OCI-LY1 (cell line): ENCODE measurements around the gene HECTD1.

ENCODE experiments used
- H2AFZ ChIP-seq: fragments of 200-600 bp; sonication (generic), shearing (Covaris generic); 2 replicates; pipeline ENCODE4 v1.6.0; 2014; ENCODE audit warnings: antibody characterized with exemption, mild to moderate bottlenecking, low read length
- H3F3A ChIP-seq: fragments of 200-600 bp; sonication (generic), shearing (Covaris generic); 2 replicates; pipeline ENCODE4 v1.6.0; 2014; ENCODE audit warnings: mild to moderate bottlenecking, antibody characterized with exemption, low read length, moderate library complexity; ENCODE audit not compliant: insufficient read depth
- H3K27ac ChIP-seq: fragments of 200-600 bp; sonication (generic); 2 replicates; pipeline ENCODE4 v1.5.1; 2014; ENCODE audit warnings: low read length, mixed run types, mild to moderate bottlenecking, low read depth; ENCODE audit not compliant: poor library complexity, severe bottlenecking
- H3K27me3 ChIP-seq: fragments of 200-600 bp; sonication (generic); 2 replicates; pipeline ENCODE4 v1.6.0; 2014; ENCODE audit warnings: antibody characterized with exemption, mild to moderate bottlenecking, low read length, moderate library complexity; ENCODE audit not compliant: insufficient read depth
- H3K36me3 ChIP-seq: fragments of 200-600 bp; sonication (generic); 2 replicates; pipeline ENCODE4 v1.6.1; 2014; ENCODE audit warnings: mild to moderate bottlenecking, antibody characterized with exemption, low read length, moderate library complexity, mixed read lengths; ENCODE audit not compliant: insufficient read depth
- H3K4me1 ChIP-seq: fragments of 200-600 bp; sonication (generic); 2 replicates; pipeline ENCODE4 v1.5.1; 2014; ENCODE audit warnings: mild to moderate bottlenecking, low read length, moderate library complexity; ENCODE audit not compliant: insufficient read depth, severe bottlenecking
- H3K4me2 ChIP-seq: fragments of 200-600 bp; sonication (generic), shearing (Covaris generic); 2 replicates; pipeline ENCODE4 v1.6.1; 2014; ENCODE audit warnings: low read length
- H3K4me3 ChIP-seq: fragments of 200-600 bp; sonication (generic); 2 replicates; pipeline ENCODE4 v1.5.1; 2014; ENCODE audit warnings: low read length, low read depth, mild to moderate bottlenecking, mixed read lengths; ENCODE audit not compliant: poor library complexity, severe bottlenecking
- H3K79me2 ChIP-seq: fragments of 200-600 bp; shearing (Covaris generic); 2 replicates; pipeline ENCODE4 v1.6.1; 2016; ENCODE audit warnings: mixed run types, low read length, mixed read lengths; ENCODE audit not compliant: insufficient read depth
- H3K9ac ChIP-seq: fragments of 200-600 bp; sonication (generic), shearing (Covaris generic); 2 replicates; pipeline ENCODE4 v1.6.1; 2014; ENCODE audit warnings: mild to moderate bottlenecking, low read length, mixed read lengths
- H3K9me2 ChIP-seq: fragments of 200-600 bp; sonication (generic), shearing (Covaris generic); 2 replicates; pipeline ENCODE4 v1.6.1; 2014; ENCODE audit warnings: low read depth, mild to moderate bottlenecking, low read length, mixed read lengths
- H3K9me3 ChIP-seq: fragments of 200-600 bp; shearing (Covaris generic); 2 replicates; pipeline ENCODE4 v1.6.1; 2014; ENCODE audit warnings: low read length, mixed read lengths
- H4K20me1 ChIP-seq: fragments of 200-600 bp; sonication (generic), shearing (Covaris generic); 2 replicates; pipeline ENCODE4 v1.6.0; 2016; ENCODE audit warnings: mild to moderate bottlenecking, low read length; ENCODE audit not compliant: insufficient read depth
- CTCF ChIP-seq: fragments of 200-600 bp; sonication (generic), shearing (Covaris generic); IDR thresholded peaks from 2 replicates; pipeline ENCODE4 v1.5.1; 2017; ENCODE audit warnings: mild to moderate bottlenecking, antibody characterized with exemption, low read length, moderate library complexity, mixed read lengths
- EZH2 ChIP-seq: fragments of 200-600 bp; sonication (generic), shearing (Covaris generic); IDR thresholded peaks from 2 replicates; pipeline ENCODE4 v1.8.0; 2017; ENCODE audit warnings: borderline replicate concordance, mixed run types, mild to moderate bottlenecking, antibody characterized with exemption, low read length, moderate library complexity, mixed read lengths

Gene HECTD1

DNA sequence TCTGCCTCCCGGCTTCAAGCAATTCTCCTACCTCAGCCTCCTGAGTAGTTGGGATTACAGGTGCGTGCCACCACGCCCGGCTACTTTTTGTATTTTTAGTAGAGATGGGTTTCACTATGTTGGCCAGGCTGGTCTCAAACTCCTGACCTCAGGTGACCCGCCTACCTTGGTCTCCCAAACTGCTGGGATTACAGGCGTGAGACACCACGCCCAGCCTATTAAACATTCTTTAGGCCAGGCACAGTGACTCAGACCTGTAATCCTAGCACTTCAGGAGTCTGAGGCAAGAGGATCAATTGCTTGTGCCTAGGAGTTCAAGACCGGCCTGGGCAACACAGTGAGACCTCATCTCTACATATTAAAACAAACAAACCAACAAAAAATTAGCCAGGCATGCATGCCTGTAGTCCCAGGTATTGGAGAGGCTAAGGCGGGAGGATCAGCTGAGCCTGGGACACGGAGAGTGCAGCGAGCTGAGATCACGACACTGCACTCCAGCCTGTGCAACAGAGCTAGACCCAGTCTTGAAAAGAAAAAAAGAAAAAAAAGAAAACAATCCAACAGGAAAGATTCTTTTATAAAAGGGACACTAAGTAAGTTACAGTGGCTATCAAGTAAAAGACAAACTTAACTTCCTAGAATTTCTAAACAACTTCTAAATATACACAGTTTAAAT is 70.2 kb downstream of the HECTD1 start:
- Histone ChIP-seq H3K9me2 (no peaks in the 10 kb centered on the region), H3K79me2 (no peaks in the 10 kb centered on the region), H3K9me3 (no peaks in the 10 kb centered on the region), H3K27me3 (no peaks in the 10 kb centered on the region), H3K36me3 (peaks cover 86% of the 10 kb centered on the region), H3K4me1 (no peaks in the 10 kb centered on the region), H2AFZ (no peak overlapping the region), H3K9ac (no peak overlapping the region), H4K20me1 (no peaks in the 10 kb centered on the region), H3K27ac (no peak overlapping the region), H3K4me3 (no peak overlapping the region), H3F3A (no peaks in the 10 kb centered on the region), H3K4me2 (no peak overlapping the region)
- TF ChIP-seq CTCF (no peak), EZH2 (no peak)

GRCh38 chr14:31133133-31133532 is 74.5 kb downstream of the HECTD1 start:
- Histone ChIP-seq H3F3A (no peaks in the 10 kb centered on the region), H3K4me3 (no peak overlapping the region), H2AFZ (no peak overlapping the region), H3K4me1 (peaks cover 11% of the 10 kb centered on the region), H3K9me2 (no peaks in the 10 kb centered on the region), H4K20me1 (no peaks in the 10 kb centered on the region), H3K27ac (no peak overlapping the region), H3K4me2 (no peak overlapping the region), H3K36me3 (peaks cover 85% of the 10 kb centered on the region), H3K9me3 (no peaks in the 10 kb centered on the region), H3K27me3 (no peaks in the 10 kb centered on the region), H3K9ac (no peak overlapping the region), H3K79me2 (no peaks in the 10 kb centered on the region)
- TF ChIP-seq EZH2 (no peak), CTCF (no peak)

DNA sequence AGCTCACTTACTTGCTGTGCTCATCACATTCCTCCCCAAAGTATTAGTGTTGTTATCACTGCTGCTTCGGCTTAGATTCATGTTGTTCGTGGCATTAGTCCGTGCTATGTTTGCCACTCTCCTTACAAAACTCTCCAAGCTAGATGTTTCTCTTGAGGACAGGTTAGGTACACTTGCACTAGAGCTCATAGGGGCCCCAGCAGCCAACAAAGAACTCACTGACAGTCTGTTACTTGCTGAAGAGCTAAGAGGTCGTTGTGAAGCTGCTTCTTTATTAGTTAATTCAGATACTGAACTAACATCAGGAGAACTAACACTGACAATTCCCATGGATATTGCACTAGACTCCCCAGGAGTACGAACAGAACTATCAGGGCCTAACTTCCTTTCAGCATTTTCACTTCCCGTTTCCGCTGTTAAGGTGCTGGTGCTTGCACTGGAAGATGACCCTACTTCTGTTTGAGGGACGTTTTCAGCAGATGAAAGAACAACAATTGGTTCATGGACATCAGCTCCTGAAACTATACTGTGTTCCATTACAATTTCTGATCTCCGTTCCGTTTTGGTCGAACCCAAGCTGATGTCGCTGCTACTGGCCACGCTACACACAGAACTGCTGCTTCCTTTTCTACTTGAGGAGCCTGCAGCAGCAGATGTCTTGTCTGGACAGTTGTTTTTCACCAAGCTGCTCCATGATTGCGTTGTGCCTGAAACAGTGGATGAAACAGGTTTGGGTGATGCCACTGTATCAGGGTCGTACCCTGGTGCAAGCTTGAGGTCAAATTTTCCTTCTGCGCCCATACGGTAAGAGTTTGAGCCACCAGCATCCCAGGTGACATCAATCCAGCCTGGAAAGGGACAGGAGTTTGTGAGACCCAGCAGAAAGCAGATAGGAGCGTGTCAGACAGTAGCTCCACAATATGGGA is 78.7 kb downstream of the HECTD1 start:
- TF ChIP-seq CTCF (no peak), EZH2 (no peak)

More for the DNA sequence above, 78.7 kb downstream of the HECTD1 start:
- H4K20me1 ChIP-seq, result no peaks in the 10 kb centered on the region
- no peaks in the 10 kb centered on the region for H3K9me2 ChIP-seq
- no peak overlapping the region for H2AFZ ChIP-seq
- no peaks in the 10 kb centered on the region for H3K9me3 ChIP-seq
- peaks cover 81% of the 10 kb centered on the region for H3K36me3 ChIP-seq
- H3K79me2 ChIP-seq, result no peaks in the 10 kb centered on the region
- peak overlapping the region; percentile 62 for H3K27ac ChIP-seq
- H3K27me3 ChIP-seq, result no peaks in the 10 kb centered on the region
- H3K4me1 ChIP-seq, result peaks cover 11% of the 10 kb centered on the region
- peak overlapping the region; percentile 14; the same call in 1 of the 2 replicates for H3K9ac ChIP-seq
- no peak overlapping the region for H3K4me3 ChIP-seq
- peak overlapping the region; percentile 21; the same call in 1 of the 2 replicates for H3K4me2 ChIP-seq
- H3F3A ChIP-seq, result no peaks in the 10 kb centered on the region
